GM18873 (cell line): ENCODE results near the gene MALAT1.
"Not testable (repeated sequence)": the region's sequence is repeated elsewhere in the genome, so short reads cannot be mapped to it uniquely, and the experiment has no call there.

Experiments
- ATAC-seq: cut with Tn5 transposase; IDR thresholded peaks from one replicate; pipeline ENCODE4 v1.9.1; 2021; ENCODE audit warnings: mild to moderate bottlenecking, moderate library complexity, moderate number of reproducible peaks; ENCODE audit not compliant: unreplicated experiment, low FRiP score

The MALAT1 gene

GRCh38 chr11:65516135-65516968, 17.5 kb downstream of the MALAT1 start:
- ATAC-seq, result no peak

GRCh38 chr11:65518941-65519549, 20.2 kb downstream of the MALAT1 start:
- ATAC-seq, result not testable (repeated sequence)

DNA sequence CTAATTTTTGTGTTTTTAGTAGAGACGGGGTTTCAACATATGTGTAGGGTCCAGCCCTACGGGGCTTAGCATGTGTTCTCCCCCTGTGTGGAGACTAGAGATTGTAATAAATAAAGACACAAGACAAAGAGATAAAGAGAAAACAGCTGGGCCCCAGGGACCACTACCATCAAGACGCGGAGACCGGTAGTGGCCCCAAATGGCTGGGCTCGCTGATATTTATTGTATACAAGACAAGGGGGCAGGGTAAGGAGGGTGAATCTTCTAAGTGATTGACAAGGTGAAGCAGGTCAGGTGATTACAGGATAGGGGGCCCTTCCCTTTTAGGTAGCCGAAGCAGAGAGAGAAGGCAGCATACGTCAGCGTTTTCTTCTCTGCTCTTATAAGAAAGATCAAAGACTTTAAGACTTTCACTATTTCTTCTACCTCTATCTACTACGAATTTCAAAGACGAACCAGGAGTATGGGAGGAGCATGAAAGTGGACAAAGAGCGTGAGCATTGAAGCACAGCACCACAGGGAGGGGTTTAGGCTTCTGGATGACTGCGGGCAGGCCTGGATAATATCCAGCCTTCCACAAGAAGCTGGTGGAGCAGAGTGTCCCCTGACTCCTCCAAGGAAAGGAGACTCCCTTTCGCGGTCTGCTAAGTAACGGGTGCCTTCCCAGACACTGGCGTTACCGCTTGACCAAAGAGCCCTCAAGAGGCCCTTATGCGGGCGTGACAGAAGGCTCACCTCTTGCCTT, 23.1 kb downstream of the MALAT1 start:
- ATAC-seq, result not testable (repeated sequence)

DNA sequence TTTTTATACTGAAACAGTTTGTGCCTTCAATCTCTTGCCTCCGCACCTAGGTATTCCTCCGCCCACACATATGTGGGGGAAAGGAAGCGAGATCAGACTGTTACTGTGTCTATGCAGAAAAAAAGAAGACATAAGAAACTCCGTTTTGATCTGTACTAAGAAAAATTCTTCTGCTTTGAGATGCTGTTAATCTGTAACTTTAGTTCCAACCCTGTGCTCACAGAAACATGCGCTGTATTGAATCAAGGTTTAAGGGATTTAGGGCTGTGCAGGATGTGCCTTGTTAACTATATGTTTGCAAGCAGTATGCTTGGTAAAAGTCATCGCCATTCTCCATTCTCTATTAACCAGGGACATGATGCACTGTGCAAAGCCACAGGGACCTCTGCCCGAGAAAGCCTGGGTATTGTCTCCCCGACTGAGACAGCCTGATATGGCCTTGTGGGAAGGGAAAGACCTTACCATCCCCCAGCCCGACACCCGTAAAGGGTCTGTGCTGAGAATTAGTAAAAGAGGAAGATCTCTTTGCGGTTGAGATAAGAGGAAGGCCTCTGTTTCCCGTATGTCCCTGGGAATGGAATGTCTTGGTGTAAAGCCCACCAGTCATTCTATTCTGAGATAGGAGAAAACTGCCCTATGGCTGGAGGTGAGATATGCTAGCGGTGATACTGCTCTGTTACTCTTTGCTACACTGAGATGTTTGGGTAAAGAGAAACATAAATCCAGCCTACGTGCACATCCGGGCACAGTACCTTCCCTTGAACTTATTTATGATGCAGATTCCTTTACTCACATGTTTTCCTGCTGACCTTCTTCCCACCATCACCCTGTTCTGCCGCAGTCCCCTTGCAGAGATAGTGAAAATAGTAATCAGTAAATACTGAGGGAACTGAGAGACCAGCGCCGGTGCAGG, 24.1 kb downstream of the MALAT1 start:
- not testable (repeated sequence) for ATAC-seq

GRCh38 chr11:65523631-65523968, 24.8 kb downstream of the MALAT1 start:
- not testable (repeated sequence) for ATAC-seq

- no peak for ATAC-seq
Observed at GRCh38 chr11:65524014-65524740, 25.3 kb downstream of the MALAT1 start.

GRCh38 chr11:65524741-65525545, 26.1 kb downstream of the MALAT1 start, which contains the start of gene SCYL1:
TSS of gene SCYL1 (plus strand) at chr11:65525083. CDS start at chr11:65525154, 71 bp downstream.
- no peak for ATAC-seq

DNA sequence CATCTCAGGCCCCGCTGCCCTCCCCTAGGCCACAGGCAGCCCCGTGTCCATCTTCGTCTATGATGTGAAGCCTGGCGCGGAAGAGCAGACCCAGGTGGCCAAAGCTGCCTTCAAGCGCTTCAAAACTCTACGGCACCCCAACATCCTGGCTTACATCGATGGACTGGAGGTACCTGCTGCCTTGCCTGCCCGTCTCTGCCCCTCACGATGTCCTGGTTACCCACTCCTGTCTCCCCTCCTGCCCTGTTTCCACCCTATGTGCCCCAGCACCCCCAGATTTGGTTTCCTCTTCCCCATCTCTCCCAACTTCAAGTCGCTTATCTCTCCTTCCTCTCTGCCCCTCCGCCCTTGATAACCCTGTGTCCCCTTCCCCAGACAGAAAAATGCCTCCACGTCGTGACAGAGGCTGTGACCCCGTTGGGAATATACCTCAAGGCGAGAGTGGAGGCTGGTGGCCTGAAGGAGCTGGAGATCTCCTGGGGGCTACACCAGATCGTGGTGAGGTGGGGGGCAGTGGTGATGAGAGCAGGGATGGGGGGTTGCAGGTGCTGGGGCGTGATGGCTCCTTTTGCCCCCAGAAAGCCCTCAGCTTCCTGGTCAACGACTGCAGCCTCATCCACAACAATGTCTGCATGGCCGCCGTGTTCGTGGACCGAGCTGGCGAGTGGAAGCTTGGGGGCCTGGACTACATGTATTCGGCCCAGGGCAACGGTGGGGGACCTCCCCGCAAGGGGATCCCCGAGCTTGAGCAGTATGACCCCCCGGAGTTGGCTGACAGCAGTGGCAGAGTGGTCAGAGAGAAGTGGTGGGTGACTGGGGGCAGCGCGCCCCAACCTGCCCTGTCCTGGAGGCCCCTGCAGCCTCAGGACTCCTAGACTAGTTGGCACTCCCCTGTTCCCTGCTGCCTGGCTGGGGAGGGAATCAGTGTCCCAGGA, 27.0 kb downstream of the MALAT1 start:
- ATAC-seq, result no peak

GRCh38 chr11:65526744-65527143, 27.9 kb downstream of the MALAT1 start:
- ATAC-seq, result no peak

- no peak for ATAC-seq
Observed at GRCh38 chr11:65528819-65529350, 30.0 kb downstream of the MALAT1 start.

GRCh38 chr11:65529475-65530156, 30.8 kb downstream of the MALAT1 start:
- ATAC-seq, result no peak

- ATAC-seq, result no peak
Observed at GRCh38 chr11:65530157-65530496, 31.3 kb downstream of the MALAT1 start.

DNA sequence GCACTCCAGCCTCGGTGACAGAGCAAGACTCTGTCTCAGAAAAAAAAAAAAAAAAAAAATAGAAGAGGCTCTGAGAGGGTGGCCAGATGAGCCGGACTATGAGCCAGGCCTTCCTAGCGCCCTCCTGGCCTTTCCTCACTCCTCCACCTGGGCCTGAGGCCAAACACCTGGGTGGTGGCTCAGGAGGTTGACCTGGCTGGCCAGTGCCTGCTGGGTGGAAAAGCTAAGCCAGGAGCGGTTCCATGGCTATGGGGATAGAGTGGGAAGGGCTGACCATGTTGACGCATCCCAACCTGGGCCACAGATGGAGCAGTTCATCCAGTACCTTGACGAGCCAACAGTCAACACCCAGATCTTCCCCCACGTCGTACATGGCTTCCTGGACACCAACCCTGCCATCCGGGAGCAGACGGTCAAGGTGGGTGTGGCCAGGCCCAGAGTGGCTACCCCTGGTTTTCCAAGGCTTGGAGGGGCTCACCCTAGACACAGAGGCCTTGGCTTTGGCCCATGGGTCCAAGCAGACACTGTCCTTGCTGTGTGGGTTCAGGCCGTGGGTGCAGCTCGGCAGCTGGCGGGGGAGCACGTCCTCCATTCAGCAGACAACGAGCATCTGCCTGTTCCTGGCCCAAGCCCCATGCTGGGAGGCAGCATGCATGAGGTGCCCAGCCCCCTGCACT, 33.7 kb downstream of the MALAT1 start:
- ATAC-seq, result no peak

- ATAC-seq, result no peak
Observed at GRCh38 chr11:65535102-65535501, 36.3 kb downstream of the MALAT1 start.

DNA sequence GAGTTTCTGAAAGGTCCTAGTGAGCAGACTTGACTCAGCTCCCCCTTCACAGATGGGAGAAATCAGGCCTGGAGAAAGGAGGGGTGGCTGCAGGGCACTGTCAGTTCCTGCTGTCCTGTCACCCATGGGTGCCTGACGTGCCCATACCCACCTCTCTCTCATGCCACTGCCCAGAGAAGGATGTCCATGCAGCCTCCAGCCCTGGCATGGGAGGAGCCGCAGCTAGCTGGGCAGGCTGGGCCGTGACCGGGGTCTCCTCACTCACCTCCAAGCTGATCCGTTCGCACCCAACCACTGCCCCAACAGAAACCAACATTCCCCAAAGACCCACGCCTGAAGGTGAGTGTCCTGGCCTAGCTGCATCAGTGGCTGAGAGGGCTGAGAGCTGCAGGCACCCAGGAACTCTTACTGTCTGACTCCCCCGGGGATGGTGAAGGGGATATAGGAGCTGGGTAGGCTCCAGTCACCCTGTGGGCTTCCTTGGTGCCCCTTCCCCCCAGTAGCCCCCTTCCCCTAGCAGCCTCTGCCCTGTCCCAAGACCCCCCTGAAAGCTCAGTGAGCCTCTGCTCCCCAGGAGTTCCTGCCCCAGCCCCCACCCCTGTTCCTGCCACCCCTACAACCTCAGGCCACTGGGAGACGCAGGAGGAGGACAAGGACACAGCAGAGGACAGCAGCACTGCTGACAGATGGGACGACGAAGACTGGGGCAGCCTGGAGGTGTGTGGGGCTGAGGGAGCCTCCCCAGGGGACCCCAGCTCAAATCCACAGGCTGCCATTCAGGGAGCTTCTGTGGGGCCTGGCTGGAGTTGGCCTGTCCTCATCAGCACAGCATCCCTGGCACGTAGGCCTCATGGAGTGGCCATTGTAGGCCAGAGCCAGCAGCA, 37.8 kb downstream of the MALAT1 start:
- no peak for ATAC-seq

DNA sequence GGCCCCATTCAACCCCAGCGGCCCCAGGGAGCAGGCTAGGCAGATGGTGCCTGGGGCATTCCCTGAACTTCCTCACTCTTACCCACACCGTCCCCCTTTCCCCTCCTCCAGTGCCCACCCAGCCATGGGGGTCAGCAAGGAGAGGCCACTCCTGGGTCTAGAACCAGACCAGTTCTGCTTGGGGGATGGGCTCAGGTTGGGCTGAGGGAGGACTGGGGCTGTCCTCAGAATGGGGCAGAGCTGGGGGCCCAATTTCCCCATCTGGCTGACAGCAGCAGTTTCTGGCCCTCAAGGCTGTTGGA, 38.4 kb downstream of the MALAT1 start:
- ATAC-seq, result no peak
